Measurements from ENCODE around the gene SP3. TPM values are rescaled to one million over a fixed set of nuclear protein-coding genes. Genes with fewer than 3 reads are reported as not detected.

The SP3 gene
- total and polyA plus RNA-seq, 10 donors = 17.4 to 140 (median 99.0) TPM

DNA sequence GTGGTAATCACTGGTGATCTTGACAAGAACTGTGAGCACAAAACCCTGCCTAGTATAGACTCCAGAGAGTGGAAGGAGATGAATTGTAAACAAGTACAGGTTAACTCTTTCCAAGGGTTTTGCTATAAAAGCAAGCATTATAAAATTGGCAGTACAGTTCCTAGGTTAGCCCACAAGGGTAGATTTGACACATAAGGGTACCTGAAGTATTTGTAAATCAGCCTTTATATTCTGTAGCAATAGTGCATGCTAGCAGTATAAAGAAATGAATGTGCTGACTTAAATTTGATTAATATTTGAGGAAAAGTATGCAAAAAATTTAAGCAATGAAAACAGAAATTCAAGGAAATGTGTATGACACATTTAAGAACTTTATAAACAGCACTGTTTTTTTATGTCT, 42.4 kb downstream of the SP3 start:
- Histone ChIP-seq H3K4me1 (peaks cover 0 to 89% (median 57%) of the 10 kb centered on the region in 6 donors), H3K27me3 (replicated peaks in 1 of 7) (no peaks in the 10 kb centered on the region), H3K27ac (peak overlapping the region in 2 of 8 donors; percentile 5 to 22), H3K9me3 (no peaks in the 10 kb centered on the region), H3K36me3 (peaks cover 0 to 17% (median 9%) of the 10 kb centered on the region in 6 donors), H3K4me3 (no peak overlapping the region)
- intact Hi-C loops (cut with DNase I; ENCODE audit: low total_unique reads) = no loop called here
- TF ChIP-seq POLR2AphosphoS5 (IDR thresholded peaks at IDR 0.05) (no peak), POLR2A (IDR thresholded peaks at IDR 0.05) (no peak)
- TF ChIP-seq, protein P1, sequence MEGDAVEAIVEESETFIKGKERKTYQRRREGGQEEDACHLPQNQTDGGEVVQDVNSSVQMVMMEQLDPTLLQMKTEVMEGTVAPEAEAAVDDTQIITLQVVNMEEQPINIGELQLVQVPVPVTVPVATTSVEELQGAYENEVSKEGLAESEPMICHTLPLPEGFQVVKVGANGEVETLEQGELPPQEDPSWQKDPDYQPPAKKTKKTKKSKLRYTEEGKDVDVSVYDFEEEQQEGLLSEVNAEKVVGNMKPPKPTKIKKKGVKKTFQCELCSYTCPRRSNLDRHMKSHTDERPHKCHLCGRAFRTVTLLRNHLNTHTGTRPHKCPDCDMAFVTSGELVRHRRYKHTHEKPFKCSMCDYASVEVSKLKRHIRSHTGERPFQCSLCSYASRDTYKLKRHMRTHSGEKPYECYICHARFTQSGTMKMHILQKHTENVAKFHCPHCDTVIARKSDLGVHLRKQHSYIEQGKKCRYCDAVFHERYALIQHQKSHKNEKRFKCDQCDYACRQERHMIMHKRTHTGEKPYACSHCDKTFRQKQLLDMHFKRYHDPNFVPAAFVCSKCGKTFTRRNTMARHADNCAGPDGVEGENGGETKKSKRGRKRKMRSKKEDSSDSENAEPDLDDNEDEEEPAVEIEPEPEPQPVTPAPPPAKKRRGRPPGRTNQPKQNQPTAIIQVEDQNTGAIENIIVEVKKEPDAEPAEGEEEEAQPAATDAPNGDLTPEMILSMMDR (IDR thresholded peaks at IDR 0.05 in 8 of 11, conservative IDR thresholded peaks at IDR 0.05 in 3 of 11) = no peak
- DNase-seq = no peak

DNA sequence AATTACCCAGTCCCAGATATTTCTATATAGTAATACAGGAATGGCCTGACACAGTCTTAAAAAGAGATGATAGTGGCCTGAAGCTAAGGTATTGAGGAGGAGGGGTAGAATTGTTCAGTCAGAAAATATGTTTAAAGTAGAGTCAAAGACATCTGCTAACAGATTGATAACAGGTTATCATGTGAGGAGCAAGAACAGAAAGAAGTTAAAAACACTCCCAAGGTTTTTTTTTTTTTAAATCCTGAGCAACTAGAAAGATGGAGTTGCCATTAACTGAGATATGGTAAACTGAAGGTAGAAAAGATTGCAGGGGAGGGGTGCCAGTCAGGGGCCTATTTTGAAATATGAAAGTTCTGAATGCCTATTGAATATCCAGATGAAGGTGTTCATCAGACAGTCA, 43.1 kb downstream of the SP3 start:
- peaks cover 0 to 24% (median 16%) of the 10 kb centered on the region in 6 donors for H3K36me3 ChIP-seq
- peak overlapping the region in 2 of 8 donors; percentile 2 to 5 for H3K27ac ChIP-seq
- H3K9me3 ChIP-seq = no peaks in the 10 kb centered on the region
- peaks cover 0 to 84% (median 57%) of the 10 kb centered on the region in 6 donors for H3K4me1 ChIP-seq
- intact Hi-C loops (cut with DNase I; ENCODE audit: low total_unique reads) = no loop called here
- TF ChIP-seq POLR2A (IDR thresholded peaks at IDR 0.05) = no peak
- TF ChIP-seq, protein P1 (IDR thresholded peaks at IDR 0.05 in 8 of 11, conservative IDR thresholded peaks at IDR 0.05 in 3 of 11) = no peak
- no peak for TF ChIP-seq POLR2AphosphoS5 (IDR thresholded peaks at IDR 0.05)
- no peak overlapping the region for H3K4me3 ChIP-seq
- no peaks in the 10 kb centered on the region for H3K27me3 ChIP-seq (replicated peaks in 1 of 7)
- no peak for DNase-seq

- DNase-seq = no peak
- peaks cover 0 to 96% (median 57%) of the 10 kb centered on the region in 6 donors for H3K36me3 ChIP-seq
- no peaks in the 10 kb centered on the region for H3K27me3 ChIP-seq (replicated peaks in 1 of 7)
- no peak overlapping the region for H3K27ac ChIP-seq
- TF ChIP-seq POLR2AphosphoS5 (IDR thresholded peaks at IDR 0.05) (no peak), POLR2A (IDR thresholded peaks at IDR 0.05) (no peak)
- TF ChIP-seq, protein P1 (IDR thresholded peaks at IDR 0.05 in 8 of 11, conservative IDR thresholded peaks at IDR 0.05 in 3 of 11) = no peak
- no peaks in the 10 kb centered on the region for H3K9me3 ChIP-seq
- H3K4me1 ChIP-seq = peaks cover 0 to 16% (median 2%) of the 10 kb centered on the region in 6 donors
- intact Hi-C loops (cut with DNase I; ENCODE audit: low total_unique reads) = no loop called here
- 84 to 95% (median 91%) methylated on average over 3 of the region's 3 CpGs for WGBS, 5 donors
- H3K4me3 ChIP-seq = no peak overlapping the region
Observed at GRCh38 chr2:173914055-173914927, 50.9 kb downstream of the SP3 start.

DNA sequence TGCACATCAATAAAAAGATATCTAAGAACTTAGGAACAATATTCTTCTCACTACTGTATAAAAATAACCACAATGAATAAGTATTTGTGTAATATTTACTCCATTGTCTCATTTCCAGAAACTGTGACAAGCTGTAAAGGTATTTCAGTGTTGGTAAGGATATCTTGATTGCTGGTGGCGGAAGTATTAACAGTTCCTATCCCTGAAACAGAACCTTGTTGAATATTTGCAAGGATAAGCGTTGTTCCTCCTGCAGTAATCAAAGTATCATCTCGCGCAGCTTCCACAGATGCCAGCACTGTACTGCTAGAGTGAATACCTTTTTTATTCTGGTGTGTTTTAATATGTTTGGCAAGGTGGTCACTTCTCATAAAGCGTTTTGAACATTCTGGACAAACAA, 55.3 kb downstream of the SP3 start:
- Histone ChIP-seq H3K36me3 (peaks cover 0 to 100% (median 54%) of the 10 kb centered on the region in 6 donors), H3K27ac (no peak overlapping the region), H3K27me3 (replicated peaks in 1 of 7) (no peaks in the 10 kb centered on the region), H3K9me3 (no peaks in the 10 kb centered on the region), H3K4me3 (no peak overlapping the region), H3K4me1 (peaks cover 0 to 6% (median 0%) of the 10 kb centered on the region in 6 donors)
- DNase-seq = no peak
- 95 to 99% (median 98%) methylated on average over 5 of the region's 5 CpGs for WGBS, 5 donors
- intact Hi-C loops (cut with DNase I; ENCODE audit: low total_unique reads) = loop anchor here (10.0 kb wide), 1 partner anchor 45 kb away; no protein-coding TSS in a partner anchor
- TF ChIP-seq, protein P1 (IDR thresholded peaks at IDR 0.05 in 8 of 11, conservative IDR thresholded peaks at IDR 0.05 in 3 of 11) = no peak
- TF ChIP-seq POLR2AphosphoS5 (IDR thresholded peaks at IDR 0.05) (no peak), POLR2A (IDR thresholded peaks at IDR 0.05) (no peak)
